Caco-2 (cell line): ENCODE results near the gene SLC4A3. TPM values are rescaled to one million over a fixed set of nuclear protein-coding genes. Genes with fewer than 3 reads are reported as not detected.

Experiments
- BruUV-seq: library from RNA; stranded (reverse); fragments of 400-500 nt; replicated peaks from 2 replicates; lab custom pipeline; 2021; lab: Mats Ljungman, UMichigan
- CTCF ChIA-PET: fragments of 300-600 bp; sonication (Branson Sonifier 250); formaldehyde crosslinking; loops from one replicate; lab custom pipeline; 2022; ENCODE audit warnings: antibody characterized with exemption; lab: Charles Lee
- POLR2A ChIA-PET: fragments of 300-600 bp; sonication (Branson Sonifier 250); formaldehyde crosslinking; loops from one replicate; lab custom pipeline; 2022; ENCODE audit warnings: antibody characterized with exemption; lab: Charles Lee
- DNase-seq, 2 experiments: peaks; one replicate each; pipeline versions ENCODE4 v3.0.0 to v3.0.0-alpha.2; 2020 to 2022
- H3K27me3 ChIP-seq: replicated peaks from 2 replicates; pipeline ENCODE4 v1.6.0; 2011; ENCODE audit warnings: low read length; ENCODE audit not compliant: control insufficient read depth, insufficient read depth
- H3K36me3 ChIP-seq: 2 replicates; pipeline ENCODE4 v1.5.1; 2011; ENCODE audit warnings: low read length; ENCODE audit not compliant: control insufficient read depth, insufficient read depth
- H3K4me1 ChIP-seq: fragments of 250-450 bp; sonication (Bioruptor Pico); 2 replicates; pipeline ENCODE4 v1.5.1; 2020; ENCODE audit warnings: mild to moderate bottlenecking
- H3K4me3 ChIP-seq: 2 replicates; pipeline ENCODE4 v1.5.1; 2011; ENCODE audit warnings: low read depth, mild to moderate bottlenecking, control low read depth, low read length
- H3K9me3 ChIP-seq: fragments of 250-450 bp; sonication (Bioruptor Pico); 2 replicates; pipeline ENCODE4 v1.5.1; 2020; ENCODE audit warnings: mild to moderate bottlenecking, moderate library complexity
- H3K27ac Mint-ChIP-seq: one replicate; pipeline ENCODE4 v1.8.0; 2022; ENCODE audit warnings: mixed read lengths; ENCODE audit not compliant: unreplicated experiment
- H3K27me3 Mint-ChIP-seq: one replicate; pipeline ENCODE4 v1.8.0; 2022; ENCODE audit warnings: mixed read lengths; ENCODE audit not compliant: insufficient read depth, unreplicated experiment
- H3K36me3 Mint-ChIP-seq: one replicate; pipeline ENCODE4 v1.8.0; 2022; ENCODE audit warnings: mild to moderate bottlenecking, mixed read lengths; ENCODE audit not compliant: insufficient read depth, unreplicated experiment
- H3K4me1 Mint-ChIP-seq: one replicate; pipeline ENCODE4 v1.8.0; 2022; ENCODE audit warnings: low read depth, mixed read lengths; ENCODE audit not compliant: unreplicated experiment
- H3K4me3 Mint-ChIP-seq: one replicate; pipeline ENCODE4 v1.8.0; 2022; ENCODE audit warnings: mild to moderate bottlenecking, moderate library complexity, mixed read lengths; ENCODE audit not compliant: unreplicated experiment
- H3K9me3 Mint-ChIP-seq: one replicate; pipeline ENCODE4 v1.8.0; 2022; ENCODE audit warnings: mixed read lengths; ENCODE audit not compliant: unreplicated experiment
- intact Hi-C: fragments of 100-400 bp; cut with micrococcal nuclease; formaldehyde crosslinking; loops from one replicate; pipeline ENCODE4 v1.10.0; 2022; ENCODE audit not compliant: unreplicated experiment
- total RNA-seq: library from RNA; stranded (reverse); gene quantifications from 2 replicates; pipeline ENCODE4 v1.2.3, GENCODE V29; 2022
- TF ChIP-seq, protein P1 (sequence below), 2 experiments: fragments of 200-600 bp in 1 of 2; IDR thresholded peaks; 1 replicate in 1 of 2; 2 replicates in 1 of 2; pipeline versions ENCODE4 v1.5.1 to v1.8.0; 2011 to 2022; ENCODE audit warnings: antibody characterized with exemption in 1 of 2, control low read depth in 1 of 2, inconsistent platforms in 1 of 2, low read depth in 1 of 2, low read length in 1 of 2, mild to moderate bottlenecking in 1 of 2, moderate library complexity in 1 of 2; ENCODE audit not compliant: insufficient read depth in 1 of 2, severe bottlenecking in 1 of 2, unreplicated experiment in 1 of 2

SLC4A3 gene
- total RNA-seq, 1 experiment from 2014 or later: 6.2 TPM

DNA sequence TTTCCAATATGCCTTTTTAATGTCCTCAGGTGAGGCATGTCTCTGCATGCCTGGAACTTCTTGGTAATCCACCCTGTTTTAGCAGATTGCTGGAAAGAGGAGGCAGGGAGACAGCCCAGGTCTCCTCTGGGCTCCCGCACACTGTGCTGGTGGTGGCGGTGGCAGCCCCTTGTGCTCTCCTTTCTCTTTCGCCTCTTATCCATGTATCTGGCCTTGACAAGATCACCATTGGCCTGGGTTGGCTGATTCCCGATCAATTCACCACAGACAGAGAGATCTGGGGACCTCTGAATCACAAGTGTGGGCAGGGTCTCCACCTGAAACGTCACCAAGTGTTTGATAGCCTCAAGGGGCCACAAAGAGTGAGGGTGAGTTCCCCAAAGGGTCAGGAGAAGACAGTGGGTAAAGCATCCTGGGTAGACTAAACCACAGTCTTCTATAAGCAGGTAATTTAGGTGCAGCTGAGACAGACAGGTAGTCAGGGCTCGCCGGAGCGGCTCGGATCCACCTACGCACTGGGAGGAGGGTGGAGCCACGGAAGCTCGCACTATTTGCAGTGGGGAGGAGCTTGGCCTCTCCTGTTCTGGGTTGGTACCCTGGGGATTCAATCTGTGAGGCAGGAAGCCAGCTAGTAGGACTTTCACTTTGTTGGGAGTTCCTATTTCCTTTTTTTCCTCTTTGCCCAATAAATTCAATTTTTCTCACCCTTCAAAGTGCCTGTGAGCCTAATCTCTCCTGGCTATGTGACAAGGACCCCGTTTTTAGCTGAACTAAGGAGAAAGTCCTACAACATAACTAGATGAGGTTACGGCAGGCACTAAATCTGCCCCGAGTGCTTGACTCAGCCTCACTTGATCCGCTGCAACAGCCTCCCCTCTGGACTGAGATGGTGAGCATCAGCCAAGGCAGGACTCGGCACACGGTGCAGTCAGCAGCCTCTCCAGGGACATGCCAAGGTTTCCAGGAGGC lies 57.6 kb downstream of the SLC4A3 start:
- ChIA-PET POLR2A (interaction anchor here (1.7 kb wide), 1 partner anchor 23 kb away, joined by 10 read pairs; no protein-coding TSS in a partner anchor), CTCF (no interaction called here)
- Histone ChIP-seq H3K27me3 (no peaks in the 10 kb centered on the region), H3K9me3 (peaks cover 5% of the 10 kb centered on the region), H3K4me3 (peak overlapping the region; percentile 35), H3K4me1 (peaks cover 50% of the 10 kb centered on the region), H3K36me3 (no peaks in the 10 kb centered on the region)
- H3K4me3 Mint-ChIP-seq: peak overlapping the region; percentile 67
- BruUV-seq: TSS peak; percentile 72
- H3K36me3 Mint-ChIP-seq: peaks cover 19% of the 10 kb centered on the region
- H3K9me3 Mint-ChIP-seq: peaks cover 31% of the 10 kb centered on the region
- no peaks in the 10 kb centered on the region for H3K27me3 Mint-ChIP-seq
- H3K27ac Mint-ChIP-seq: peak overlapping the region; percentile 87
- peak; percentile 73 to 82 for DNase-seq
- intact Hi-C loops: loop anchor here (1.0 kb wide), 1 partner anchor 23 kb away; no protein-coding TSS in a partner anchor
- TF ChIP-seq, protein P1, sequence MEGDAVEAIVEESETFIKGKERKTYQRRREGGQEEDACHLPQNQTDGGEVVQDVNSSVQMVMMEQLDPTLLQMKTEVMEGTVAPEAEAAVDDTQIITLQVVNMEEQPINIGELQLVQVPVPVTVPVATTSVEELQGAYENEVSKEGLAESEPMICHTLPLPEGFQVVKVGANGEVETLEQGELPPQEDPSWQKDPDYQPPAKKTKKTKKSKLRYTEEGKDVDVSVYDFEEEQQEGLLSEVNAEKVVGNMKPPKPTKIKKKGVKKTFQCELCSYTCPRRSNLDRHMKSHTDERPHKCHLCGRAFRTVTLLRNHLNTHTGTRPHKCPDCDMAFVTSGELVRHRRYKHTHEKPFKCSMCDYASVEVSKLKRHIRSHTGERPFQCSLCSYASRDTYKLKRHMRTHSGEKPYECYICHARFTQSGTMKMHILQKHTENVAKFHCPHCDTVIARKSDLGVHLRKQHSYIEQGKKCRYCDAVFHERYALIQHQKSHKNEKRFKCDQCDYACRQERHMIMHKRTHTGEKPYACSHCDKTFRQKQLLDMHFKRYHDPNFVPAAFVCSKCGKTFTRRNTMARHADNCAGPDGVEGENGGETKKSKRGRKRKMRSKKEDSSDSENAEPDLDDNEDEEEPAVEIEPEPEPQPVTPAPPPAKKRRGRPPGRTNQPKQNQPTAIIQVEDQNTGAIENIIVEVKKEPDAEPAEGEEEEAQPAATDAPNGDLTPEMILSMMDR (IDR thresholded peaks at IDR 0.05; ENCODE audit: insufficient read depth in 1 of 2, low read depth in 1 of 2, low read length in 1 of 2, severe bottlenecking in 1 of 2, unreplicated experiment in 1 of 2): no peak
- peaks cover 36% of the 10 kb centered on the region for H3K4me1 Mint-ChIP-seq

DNA sequence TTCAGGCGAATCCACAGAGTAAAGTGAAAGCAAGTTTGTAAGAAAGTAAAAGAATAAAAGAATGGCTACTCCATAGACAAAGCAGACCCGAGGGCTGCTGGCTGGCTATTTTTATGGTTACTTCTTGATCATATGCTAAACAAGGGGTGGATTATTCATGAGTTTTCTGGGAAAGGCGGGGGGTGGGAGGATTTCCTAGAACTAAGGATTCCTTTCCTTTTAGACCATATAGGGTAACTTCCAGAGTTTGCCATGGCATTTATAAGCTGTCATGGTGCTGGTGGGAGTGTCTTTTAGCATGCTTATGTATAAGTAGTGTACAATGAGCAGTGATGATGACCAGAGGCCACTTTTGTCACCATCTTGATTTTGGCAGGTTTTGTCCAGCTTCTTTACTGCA lies 59.8 kb downstream of the SLC4A3 start:
- no peak overlapping the region for H3K4me3 Mint-ChIP-seq
- H3K36me3 Mint-ChIP-seq: peaks cover 19% of the 10 kb centered on the region
- ChIA-PET POLR2A (no interaction called here), CTCF (interaction anchor here (0.6 kb wide), 2 partner anchors 1135 to 1262 kb away, joined by 4 to 8 read pairs; no protein-coding TSS in a partner anchor)
- no peak overlapping the region for H3K4me3 ChIP-seq
- TF ChIP-seq, protein P1 (IDR thresholded peaks at IDR 0.05; ENCODE audit: insufficient read depth in 1 of 2, low read depth in 1 of 2, low read length in 1 of 2, severe bottlenecking in 1 of 2, unreplicated experiment in 1 of 2): no peak
- H3K36me3 ChIP-seq: no peaks in the 10 kb centered on the region
- DNase-seq: no peak
- H3K4me1 Mint-ChIP-seq: peaks cover 33% of the 10 kb centered on the region
- peaks cover 27% of the 10 kb centered on the region for H3K9me3 Mint-ChIP-seq
- no peaks in the 10 kb centered on the region for H3K27me3 Mint-ChIP-seq
- intact Hi-C loops: no loop called here
- H3K27me3 ChIP-seq: no peaks in the 10 kb centered on the region
- peaks cover 4% of the 10 kb centered on the region for H3K9me3 ChIP-seq
- H3K4me1 ChIP-seq: peaks cover 52% of the 10 kb centered on the region
- H3K27ac Mint-ChIP-seq: peak overlapping the region; percentile 84
- BruUV-seq: no TSS peak

DNA sequence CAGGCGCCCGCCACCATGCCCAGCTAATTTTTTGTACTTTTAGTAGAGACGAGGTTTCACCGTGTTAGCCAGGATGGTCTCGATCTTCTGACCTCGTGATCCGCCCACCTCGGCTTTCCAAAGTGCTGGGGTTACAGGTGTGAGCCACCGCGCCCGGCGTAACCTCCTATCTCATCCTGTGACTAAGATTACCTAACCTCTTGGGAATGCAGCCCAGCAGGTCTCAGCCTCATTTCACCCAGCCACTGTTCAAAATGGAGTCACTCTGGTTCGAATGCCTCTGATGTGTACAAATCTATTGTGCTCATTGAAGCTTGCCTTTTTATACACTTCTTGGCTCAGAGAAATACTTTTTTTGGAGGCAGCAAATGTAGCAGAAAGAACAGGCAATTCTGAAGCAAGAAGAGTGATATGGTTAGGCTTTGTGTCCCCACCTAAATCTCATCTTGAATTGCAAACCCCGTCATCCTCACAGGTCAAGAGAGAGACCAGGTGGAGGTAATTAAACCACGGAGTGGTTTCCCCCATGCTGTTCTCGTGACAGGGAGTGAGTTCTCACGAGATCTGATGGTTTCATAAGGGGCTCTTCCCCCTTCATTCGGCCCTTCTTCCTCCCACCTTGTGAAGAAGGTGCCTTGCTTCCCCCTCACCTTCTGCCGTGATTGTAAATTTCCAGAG lies 60.6 kb downstream of the SLC4A3 start:
- Histone ChIP-seq H3K4me3 (no peak overlapping the region), H3K9me3 (peaks cover 4% of the 10 kb centered on the region), H3K4me1 (peaks cover 52% of the 10 kb centered on the region), H3K27me3 (no peaks in the 10 kb centered on the region), H3K36me3 (no peaks in the 10 kb centered on the region)
- BruUV-seq: no TSS peak
- no peaks in the 10 kb centered on the region for H3K27me3 Mint-ChIP-seq
- TF ChIP-seq, protein P1 (IDR thresholded peaks at IDR 0.05; ENCODE audit: insufficient read depth in 1 of 2, low read depth in 1 of 2, low read length in 1 of 2, severe bottlenecking in 1 of 2, unreplicated experiment in 1 of 2): no peak
- peak; percentile 50 to 71 for DNase-seq
- peak overlapping the region; percentile 67 for H3K27ac Mint-ChIP-seq
- peaks cover 19% of the 10 kb centered on the region for H3K36me3 Mint-ChIP-seq
- H3K4me1 Mint-ChIP-seq: peaks cover 29% of the 10 kb centered on the region
- intact Hi-C loops: no loop called here
- POLR2A ChIA-PET: no interaction called here
- CTCF ChIA-PET: interaction anchor here (1.2 to 2.7 kb wide), 2 partner anchors 15 to 126 kb away, joined by 3 to 8 read pairs; no protein-coding TSS in a partner anchor
- H3K4me3 Mint-ChIP-seq: no peak overlapping the region
- peaks cover 19% of the 10 kb centered on the region for H3K9me3 Mint-ChIP-seq
